ENCODE measurements around the gene HEXIM2. TPM values are rescaled to one million over a fixed set of nuclear protein-coding genes. Genes with fewer than 3 reads are reported as not detected.

Gene HEXIM2
- polyA plus RNA-seq, 3 donors = 2.5 to 3.0 (median 2.9) TPM

- H3K9me3 ChIP-seq (replicated peaks in 1 of 2; ENCODE audit: control insufficient read depth in 1 of 2, insufficient read depth in 1 of 2, low read length in 2 of 2) = no peaks in the 10 kb centered on the region
- peaks cover 9% of the 10 kb centered on the region for H3K79me2 ChIP-seq (ENCODE audit: insufficient read depth, low read length)
- Mint-ChIP-seq H3K36me3 (peaks cover 1 to 2% of the 10 kb centered on the region in 2 donors), H3K9me3 (no peaks in the 10 kb centered on the region), H3K27ac (peak overlapping the region in 4 of 7 donors; percentile 31 to 66 (median 44)), H3K4me1 (peaks cover 26% of the 10 kb centered on the region), H3K4me3 (peak overlapping the region; percentile 81 to 86), H3K27me3 (ENCODE audit: low read depth in 3 of 3) (peaks cover 0 to 2% (median 0%) of the 10 kb centered on the region in 3 donors)
- peaks cover 3% of the 10 kb centered on the region for H4K20me1 ChIP-seq (ENCODE audit: insufficient read depth, low read length)
- peak overlapping the region; percentile 72 for H3K9ac ChIP-seq (ENCODE audit: insufficient read depth, low read length, poor library complexity, severe bottlenecking)
- peak in 1 of 3 donors; percentile 48 for DNase-seq
- intact Hi-C loops (cut with micrococcal nuclease) = loop anchor here in 1 of 2 donors (10.0 kb wide), 1 partner anchor 171 kb away; the partner anchor contains the start of gene MAP3K14
- peaks cover 30 to 41% of the 10 kb centered on the region in 2 donors for H3K4me1 ChIP-seq (ENCODE audit: control insufficient read depth in 1 of 2, insufficient read depth in 2 of 2, low read length in 2 of 2)
- H3K4me2 ChIP-seq (replicated peaks; ENCODE audit: extremely low read depth, low read length, poor library complexity, severe bottlenecking) = peak overlapping the region; percentile 93
- 0% methylated on average over 2 of the region's 21 CpGs for WGBS (ENCODE audit: insufficient coverage)
- H2AFZ ChIP-seq (ENCODE audit: insufficient read depth, low read depth, low read length, poor library complexity, severe bottlenecking) = peak overlapping the region; percentile 95
- TF ChIP-seq, protein P1, sequence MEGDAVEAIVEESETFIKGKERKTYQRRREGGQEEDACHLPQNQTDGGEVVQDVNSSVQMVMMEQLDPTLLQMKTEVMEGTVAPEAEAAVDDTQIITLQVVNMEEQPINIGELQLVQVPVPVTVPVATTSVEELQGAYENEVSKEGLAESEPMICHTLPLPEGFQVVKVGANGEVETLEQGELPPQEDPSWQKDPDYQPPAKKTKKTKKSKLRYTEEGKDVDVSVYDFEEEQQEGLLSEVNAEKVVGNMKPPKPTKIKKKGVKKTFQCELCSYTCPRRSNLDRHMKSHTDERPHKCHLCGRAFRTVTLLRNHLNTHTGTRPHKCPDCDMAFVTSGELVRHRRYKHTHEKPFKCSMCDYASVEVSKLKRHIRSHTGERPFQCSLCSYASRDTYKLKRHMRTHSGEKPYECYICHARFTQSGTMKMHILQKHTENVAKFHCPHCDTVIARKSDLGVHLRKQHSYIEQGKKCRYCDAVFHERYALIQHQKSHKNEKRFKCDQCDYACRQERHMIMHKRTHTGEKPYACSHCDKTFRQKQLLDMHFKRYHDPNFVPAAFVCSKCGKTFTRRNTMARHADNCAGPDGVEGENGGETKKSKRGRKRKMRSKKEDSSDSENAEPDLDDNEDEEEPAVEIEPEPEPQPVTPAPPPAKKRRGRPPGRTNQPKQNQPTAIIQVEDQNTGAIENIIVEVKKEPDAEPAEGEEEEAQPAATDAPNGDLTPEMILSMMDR (IDR thresholded peaks at IDR 0.05) = no peak
- no peaks in the 10 kb centered on the region for H3K27me3 ChIP-seq (ENCODE audit: control insufficient read depth in 2 of 2, insufficient read depth in 2 of 2, low read length in 2 of 2)
- H3K36me3 ChIP-seq (replicated peaks in 1 of 2; ENCODE audit: control insufficient read depth in 1 of 2, insufficient read depth in 2 of 2, low read length in 2 of 2) = peaks cover 0 to 6% of the 10 kb centered on the region in 2 donors
- peak overlapping the region; percentile 52 to 83 (median 53) for H3K4me3 ChIP-seq (replicated peaks in 1 of 3; ENCODE audit: low read depth in 2 of 3, low read length in 3 of 3)
- H3K27ac ChIP-seq (ENCODE audit: low read depth in 1 of 2, low read length in 2 of 2) = no peak overlapping the region
These were observed 17.9 kb upstream of the HEXIM2 start for GRCh38 chr17:45143767-45144198.

- Mint-ChIP-seq H3K9me3 (no peaks in the 10 kb centered on the region), H3K36me3 (peaks cover 0 to under 1% of the 10 kb centered on the region in 2 donors), H3K4me3 (peak overlapping the region; percentile 81 to 86), H3K4me1 (peaks cover 27% of the 10 kb centered on the region), H3K27ac (peak overlapping the region in 3 of 7 donors; percentile 33 to 66 (median 37)), H3K27me3 (ENCODE audit: low read depth in 3 of 3) (peaks cover 0 to 2% (median 0%) of the 10 kb centered on the region in 3 donors)
- Histone ChIP-seq H3K27me3 (ENCODE audit: control insufficient read depth in 2 of 2, insufficient read depth in 2 of 2, low read length in 2 of 2) (no peaks in the 10 kb centered on the region), H3K4me1 (ENCODE audit: control insufficient read depth in 1 of 2, insufficient read depth in 2 of 2, low read length in 2 of 2) (peaks cover 34 to 46% of the 10 kb centered on the region in 2 donors), H3K9ac (ENCODE audit: insufficient read depth, low read length, poor library complexity, severe bottlenecking) (peak overlapping the region; percentile 72), H3K36me3 (replicated peaks in 1 of 2; ENCODE audit: control insufficient read depth in 1 of 2, insufficient read depth in 2 of 2, low read length in 2 of 2) (peaks cover 0 to 4% of the 10 kb centered on the region in 2 donors), H4K20me1 (ENCODE audit: insufficient read depth, low read length) (peaks cover 10% of the 10 kb centered on the region), H2AFZ (ENCODE audit: insufficient read depth, low read depth, low read length, poor library complexity, severe bottlenecking) (peak overlapping the region; percentile 95), H3K4me3 (replicated peaks in 1 of 3; ENCODE audit: low read depth in 2 of 3, low read length in 3 of 3) (peak overlapping the region; percentile 52 to 83 (median 53)), H3K4me2 (replicated peaks; ENCODE audit: extremely low read depth, low read length, poor library complexity, severe bottlenecking) (peak overlapping the region; percentile 93), H3K79me2 (ENCODE audit: insufficient read depth, low read length) (peaks cover 15% of the 10 kb centered on the region), H3K9me3 (replicated peaks in 1 of 2; ENCODE audit: control insufficient read depth in 1 of 2, insufficient read depth in 1 of 2, low read length in 2 of 2) (no peaks in the 10 kb centered on the region), H3K27ac (ENCODE audit: low read depth in 1 of 2, low read length in 2 of 2) (no peak overlapping the region)
- 25% methylated on average over 59 of the region's 71 CpGs for WGBS (ENCODE audit: insufficient coverage)
- intact Hi-C loops (cut with micrococcal nuclease) = loop anchor here in 1 of 2 donors (10.0 kb wide), 1 partner anchor 170 kb away; the partner anchor contains the start of gene MAP3K14
- DNase-seq = peak in 1 of 3 donors; percentile 15
- TF ChIP-seq, protein P1 (IDR thresholded peaks at IDR 0.05) = no peak
These were observed 17.3 kb upstream of the HEXIM2 start for GRCh38 chr17:45144199-45145034.
